Pancreas (tissue), 10 donors: ENCODE data around the gene ASCC2. TPM values are rescaled to one million over a fixed set of nuclear protein-coding genes. Genes with fewer than 3 reads are reported as not detected.

ENCODE experiments used
- ATAC-seq, 4 donors: fragments of 200-7000 bp; cut with Tn5 transposase; one replicate each; pipeline versions ENCODE4 v1.8.0 to v1.9.1; 2020; ENCODE audit warnings: mild to moderate bottlenecking in 4 of 4, moderate library complexity in 4 of 4
- DNase-seq, 6 donors: peaks; one replicate each; pipeline ENCODE4 v3.0.0-alpha.2; 2020
- FAIRE-seq: peaks from 2 replicates; lab custom pipeline; 2012; peaks lifted over from hg19 to GRCh38; lab: Jason Lieb, UNC
- H3K27ac ChIP-seq, 4 donors: fragments of 200-600 bp; sonication (generic); 1 replicate in 3 of 4; 2 replicates in 1 of 4; pipeline versions ENCODE4 v1.5.0 to v1.8.0; 2020
- H3K27me3 ChIP-seq, 4 donors: fragments of 200-600 bp; one replicate each; pipeline ENCODE4 v1.8.0; 2021
- H3K36me3 ChIP-seq, 3 donors: fragments of 200-600 bp; sonication (generic) in 1 of 3; one replicate each; pipeline versions ENCODE4 v1.5.0 to v1.8.0; 2020 to 2021
- H3K4me1 ChIP-seq, 3 donors: fragments of 200-600 bp; one replicate each; pipeline ENCODE4 v1.8.0; 2021
- H3K4me3 ChIP-seq, 4 donors: fragments of 200-600 bp; sonication (generic) in 2 of 4; one replicate each; pipeline versions ENCODE4 v1.5.0 to v1.8.0; 2020 to 2021
- H3K9me3 ChIP-seq, 4 donors: fragments of 200-600 bp; one replicate each; pipeline ENCODE4 v1.8.0; 2021
- WGBS, 2 donors: extraction: QIAGEN DNeasy Blood & Tissue Kit; methylation state at CpG; one replicate each; pipeline ENCODE4 v1.1.7; 2013; 5-methylcytosine and 5-hydroxymethylcytosine counted together
- intact Hi-C, 3 donors: fragments of 100-400 bp; cut with DNase I; formaldehyde crosslinking; loops; one replicate each; pipeline versions ENCODE4 v1.11.1 to v1.14.2; 2022
- polyA plus RNA-seq, 2 donors: library from polyadenylated mRNA; stranded (reverse); fragments of 200-250 nt; gene quantifications; one replicate each; pipeline ENCODE4 v1.2.3, GENCODE V29; 2013
- total RNA-seq, 6 donors: library from RNA; stranded (reverse); fragmentation: NEBNext Ultra II Directional in 4 of 6; extraction: Animal tissue kit (Norgen Biotek cat#: 25700) in 4 of 6; gene quantifications; one replicate each; pipeline versions ENCODE4 v1.2.1 to v1.2.4, GENCODE V29; 2021 to 2023
- TF ChIP-seq, protein P1 (sequence below), 4 donors: fragments of 200-600 bp; sonication (generic) in 3 of 4; IDR thresholded peaks; one replicate each; pipeline versions ENCODE4 v1.5.0 to v1.8.0; 2021; ENCODE audit warnings: antibody characterized with exemption in 4 of 4
- donor health status: healthy with polysubstance abuse.
- donor health status: DM: no; HTN: no; CAD: no; lungs with moderate emphysema.
- donor health status: DM: no; HTN: no; CAD: no.
- donor health status: control.
- donor health status: control.
- donor health status: Bipolar disorder and iron deficiency.
- donor health status: DM: yes; HTN: yes; CAD: no.
- donor health status: DM: no; HTN: no; CAD: no.
- donor health status: DM: no; HTN: no; CAD: no.
- donor health status: DM: yes; HTN: yes; CAD: no.

Gene ASCC2
- total and polyA plus RNA-seq, 8 donors = 26.4 to 66.6 (median 31.1) TPM

DNA sequence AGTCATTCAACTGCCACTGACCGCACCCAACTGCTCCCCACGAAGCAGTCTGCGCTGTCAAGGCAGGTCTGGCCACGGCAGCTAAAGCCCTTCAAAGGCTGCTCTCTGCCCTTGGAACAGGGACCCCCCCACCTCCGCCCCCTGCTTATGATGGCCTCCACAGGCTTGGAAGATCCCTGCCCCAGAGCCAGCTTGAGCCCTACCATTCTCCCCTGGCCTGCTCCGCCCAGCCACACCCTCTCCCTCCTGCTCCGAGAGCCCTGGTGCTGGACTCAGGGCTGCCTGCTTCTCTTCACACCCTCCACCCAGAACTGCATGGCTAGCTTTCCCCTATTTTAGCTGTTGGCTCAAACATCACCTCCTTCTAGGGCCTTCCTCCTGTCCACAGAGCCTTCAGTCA is 90.2 kb downstream of the ASCC2 start:
- H3K4me1 ChIP-seq = no peaks in the 10 kb centered on the region
- DNase-seq (no peak), FAIRE-seq (no peak), ATAC-seq (no peak)
- no peaks in the 10 kb centered on the region for H3K9me3 ChIP-seq
- no peaks in the 10 kb centered on the region for H3K27me3 ChIP-seq
- intact Hi-C loops = no loop called here
- H3K36me3 ChIP-seq = peaks cover 0 to 15% (median 9%) of the 10 kb centered on the region in 3 donors
- no peak overlapping the region for H3K4me3 ChIP-seq
- no peak overlapping the region for H3K27ac ChIP-seq
- TF ChIP-seq, protein P1, sequence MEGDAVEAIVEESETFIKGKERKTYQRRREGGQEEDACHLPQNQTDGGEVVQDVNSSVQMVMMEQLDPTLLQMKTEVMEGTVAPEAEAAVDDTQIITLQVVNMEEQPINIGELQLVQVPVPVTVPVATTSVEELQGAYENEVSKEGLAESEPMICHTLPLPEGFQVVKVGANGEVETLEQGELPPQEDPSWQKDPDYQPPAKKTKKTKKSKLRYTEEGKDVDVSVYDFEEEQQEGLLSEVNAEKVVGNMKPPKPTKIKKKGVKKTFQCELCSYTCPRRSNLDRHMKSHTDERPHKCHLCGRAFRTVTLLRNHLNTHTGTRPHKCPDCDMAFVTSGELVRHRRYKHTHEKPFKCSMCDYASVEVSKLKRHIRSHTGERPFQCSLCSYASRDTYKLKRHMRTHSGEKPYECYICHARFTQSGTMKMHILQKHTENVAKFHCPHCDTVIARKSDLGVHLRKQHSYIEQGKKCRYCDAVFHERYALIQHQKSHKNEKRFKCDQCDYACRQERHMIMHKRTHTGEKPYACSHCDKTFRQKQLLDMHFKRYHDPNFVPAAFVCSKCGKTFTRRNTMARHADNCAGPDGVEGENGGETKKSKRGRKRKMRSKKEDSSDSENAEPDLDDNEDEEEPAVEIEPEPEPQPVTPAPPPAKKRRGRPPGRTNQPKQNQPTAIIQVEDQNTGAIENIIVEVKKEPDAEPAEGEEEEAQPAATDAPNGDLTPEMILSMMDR (IDR thresholded peaks at IDR 0.05) = no peak
- 94 to 96% methylated on average over 7 of the region's 7 CpGs for WGBS, 2 donors

DNA sequence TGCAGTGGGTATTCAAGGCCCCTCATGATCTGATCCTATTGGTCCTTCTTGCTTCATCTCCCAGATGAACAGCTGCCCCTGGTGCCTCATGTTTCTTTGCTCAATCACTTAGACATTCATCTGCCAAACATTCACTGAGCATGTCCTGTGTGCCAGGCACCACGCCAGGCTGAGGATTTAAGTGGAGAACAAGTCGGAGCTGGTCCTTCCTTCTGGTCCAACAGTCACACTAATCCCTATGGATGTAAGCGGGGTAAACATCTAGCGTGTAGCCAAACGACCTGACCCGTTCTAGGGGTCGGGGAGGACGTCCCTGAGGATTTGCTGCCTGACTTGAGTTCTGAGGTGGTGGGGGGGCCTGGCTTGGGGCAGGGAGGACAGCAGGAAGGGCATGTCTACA is 93.2 kb downstream of the ASCC2 start:
- DNase-seq (no peak), FAIRE-seq (no peak), ATAC-seq (peak in 2 of 4 donors; percentile 45 to 47)
- Histone ChIP-seq H3K36me3 (peaks cover 0 to 15% (median 9%) of the 10 kb centered on the region in 3 donors), H3K27me3 (no peaks in the 10 kb centered on the region), H3K4me1 (no peaks in the 10 kb centered on the region), H3K27ac (no peak overlapping the region), H3K4me3 (no peak overlapping the region), H3K9me3 (no peaks in the 10 kb centered on the region)
- WGBS, 2 donors = 72 to 73% methylated on average over 8 of the region's 8 CpGs
- intact Hi-C loops = no loop called here
- TF ChIP-seq, protein P1 (IDR thresholded peaks at IDR 0.05) = no peak

DNA sequence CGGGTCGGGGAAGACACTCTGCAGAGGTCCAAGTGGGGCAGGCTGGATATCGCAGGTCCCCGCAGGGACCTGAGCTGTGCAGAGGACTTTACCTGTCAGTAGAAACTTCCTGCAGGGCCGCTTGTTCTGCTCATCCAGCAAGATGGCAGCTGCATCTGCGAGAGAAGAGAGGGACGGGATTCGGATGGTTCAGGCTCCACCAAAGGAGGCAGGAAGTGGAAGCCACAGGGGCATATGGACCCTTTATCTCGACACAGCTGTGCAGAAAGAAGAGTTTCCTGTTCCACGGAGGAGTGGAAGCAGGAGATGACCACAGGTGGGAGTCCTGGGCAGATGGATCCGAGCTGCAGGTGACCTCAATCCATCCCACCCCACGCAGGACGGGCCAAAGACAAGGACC is 95.7 kb downstream of the ASCC2 start:
- DNase-seq (no peak), FAIRE-seq (no peak), ATAC-seq (no peak)
- Histone ChIP-seq H3K27ac (no peak overlapping the region), H3K9me3 (no peaks in the 10 kb centered on the region), H3K4me1 (no peaks in the 10 kb centered on the region), H3K27me3 (no peaks in the 10 kb centered on the region), H3K36me3 (peaks cover 0 to 10% (median 0%) of the 10 kb centered on the region in 3 donors), H3K4me3 (no peak overlapping the region)
- TF ChIP-seq, protein P1 (IDR thresholded peaks at IDR 0.05) = no peak
- 76 to 90% methylated on average over 13 of the region's 13 CpGs for WGBS, 2 donors
- intact Hi-C loops = no loop called here

DNA sequence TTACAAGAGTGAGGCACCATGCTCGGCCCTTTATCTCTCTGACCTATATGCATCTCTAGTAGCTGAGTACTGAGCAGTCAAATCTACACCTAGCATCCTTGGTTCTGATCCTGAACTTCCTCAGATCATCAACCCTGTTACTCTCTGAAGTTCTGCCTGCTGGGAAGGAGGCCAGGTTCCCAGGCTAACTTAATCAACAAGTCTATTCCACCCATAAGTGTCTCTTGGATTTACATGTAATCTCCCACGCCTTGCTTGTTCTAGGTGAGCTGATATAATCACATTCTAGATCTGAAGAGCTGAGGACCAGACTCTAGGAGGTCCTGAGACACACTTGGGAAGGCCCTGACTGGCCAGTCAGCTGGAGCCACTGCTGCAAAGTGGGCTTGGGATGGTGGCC is 96.1 kb downstream of the ASCC2 start:
- FAIRE-seq (no peak), ATAC-seq (no peak), DNase-seq (no peak)
- H3K36me3 ChIP-seq = peaks cover 0 to 6% (median 0%) of the 10 kb centered on the region in 3 donors
- intact Hi-C loops = no loop called here
- no peak overlapping the region for H3K4me3 ChIP-seq
- TF ChIP-seq, protein P1 (IDR thresholded peaks at IDR 0.05) = no peak
- WGBS, 2 donors = 84 to 92% methylated on average over 2 of the region's 2 CpGs
- H3K9me3 ChIP-seq = no peaks in the 10 kb centered on the region
- H3K27me3 ChIP-seq = no peaks in the 10 kb centered on the region
- no peak overlapping the region for H3K27ac ChIP-seq
- no peaks in the 10 kb centered on the region for H3K4me1 ChIP-seq

DNA sequence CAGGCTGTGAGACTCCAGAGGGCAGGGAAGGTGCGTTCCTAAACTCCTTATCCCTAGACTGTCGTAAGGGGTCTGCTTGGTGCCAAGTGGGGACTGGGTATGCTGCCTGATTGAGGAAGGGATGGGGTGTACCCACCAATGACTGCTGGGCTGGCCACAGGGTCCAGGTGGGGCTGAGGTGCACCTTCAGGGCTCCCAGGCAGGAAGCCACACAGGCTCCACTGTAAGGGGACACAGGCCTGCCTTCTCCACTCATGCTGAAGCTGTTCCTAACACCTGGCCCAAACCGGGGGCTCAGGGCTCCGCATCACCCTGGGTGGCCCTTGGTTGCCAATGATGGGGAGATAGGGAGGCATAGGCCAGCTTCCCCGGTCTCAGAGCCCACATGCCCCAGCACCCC is 97.9 kb downstream of the ASCC2 start:
- no peak overlapping the region for H3K27ac ChIP-seq
- no peak for DNase-seq
- H3K4me1 ChIP-seq = no peaks in the 10 kb centered on the region
- H3K4me3 ChIP-seq = no peak overlapping the region
- ATAC-seq = no peak
- H3K36me3 ChIP-seq = no peaks in the 10 kb centered on the region
- H3K9me3 ChIP-seq = no peaks in the 10 kb centered on the region
- WGBS, 2 donors = 89 to 90% methylated on average over 5 of the region's 5 CpGs
- no peak for FAIRE-seq
- intact Hi-C loops = no loop called here
- TF ChIP-seq, protein P1 (IDR thresholded peaks at IDR 0.05) = no peak
- H3K27me3 ChIP-seq = no peaks in the 10 kb centered on the region
